NCI-H1105 treated with DMSO at 0.1 percent for 48 hours (cell line): ENCODE data around the gene EPB41L4B.

Experiments
- DNase-seq: peaks from one replicate; lab custom pipeline; 2025; lab: John Stamatoyannopoulos, UW

The EPB41L4B gene

DNA sequence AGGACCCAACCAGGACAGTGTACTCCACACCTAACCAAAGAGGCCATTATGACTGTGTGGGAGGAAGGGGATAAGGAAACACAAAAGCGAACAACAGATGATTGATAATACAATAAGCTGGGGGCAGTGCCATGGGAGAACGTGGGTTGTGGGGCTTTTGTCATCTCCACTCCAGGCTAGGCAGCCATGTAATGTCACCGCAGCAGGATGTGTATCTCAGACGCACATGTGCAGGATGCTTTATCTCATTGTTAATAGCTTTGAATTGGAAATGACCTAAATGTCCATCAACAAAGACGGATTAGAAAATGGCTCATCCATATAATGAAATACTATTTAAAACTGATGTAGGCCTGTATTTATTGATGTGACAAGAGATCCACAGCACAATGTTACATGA lies 51.0 kb downstream of the EPB41L4B start:
- DNase-seq, result no peak

DNA sequence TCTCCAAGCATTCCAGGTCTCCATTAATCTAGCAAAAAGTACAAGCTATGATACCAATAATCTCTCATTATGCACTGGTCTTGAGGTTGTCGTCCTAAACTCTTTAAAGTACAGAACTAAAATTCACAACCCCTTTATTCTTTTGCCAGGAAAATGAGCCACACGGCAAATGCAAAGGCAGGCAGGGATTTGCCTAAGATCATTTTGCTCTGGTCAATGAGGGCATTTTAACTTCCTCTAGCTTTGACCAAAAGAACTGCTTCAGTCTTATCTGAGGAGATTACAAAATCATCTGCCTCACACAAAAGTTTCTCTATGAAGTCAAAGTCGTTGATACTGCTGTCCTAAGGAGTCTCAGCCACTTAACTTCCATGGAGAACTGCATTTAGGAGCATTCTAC lies 51.8 kb downstream of the EPB41L4B start:
- no peak for DNase-seq

DNA sequence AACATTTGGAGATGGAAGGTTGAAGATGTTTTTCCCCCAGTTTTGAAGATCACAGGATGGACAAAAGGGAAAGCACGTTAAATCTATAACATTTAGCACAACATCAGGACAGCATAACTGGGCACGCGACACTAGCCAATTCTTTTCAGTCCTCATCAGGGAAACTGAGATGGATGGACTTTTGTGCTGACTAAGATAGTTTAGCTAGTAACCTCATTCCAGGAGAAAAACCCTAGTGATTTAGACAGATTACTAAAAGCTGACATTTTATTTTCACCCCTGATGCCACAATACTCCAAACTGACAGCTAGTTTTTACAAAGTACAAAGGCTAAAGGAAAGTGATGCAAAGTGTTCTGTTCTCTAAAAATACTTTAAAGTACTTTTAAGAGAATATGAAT lies 53.3 kb downstream of the EPB41L4B start:
- no peak for DNase-seq

DNA sequence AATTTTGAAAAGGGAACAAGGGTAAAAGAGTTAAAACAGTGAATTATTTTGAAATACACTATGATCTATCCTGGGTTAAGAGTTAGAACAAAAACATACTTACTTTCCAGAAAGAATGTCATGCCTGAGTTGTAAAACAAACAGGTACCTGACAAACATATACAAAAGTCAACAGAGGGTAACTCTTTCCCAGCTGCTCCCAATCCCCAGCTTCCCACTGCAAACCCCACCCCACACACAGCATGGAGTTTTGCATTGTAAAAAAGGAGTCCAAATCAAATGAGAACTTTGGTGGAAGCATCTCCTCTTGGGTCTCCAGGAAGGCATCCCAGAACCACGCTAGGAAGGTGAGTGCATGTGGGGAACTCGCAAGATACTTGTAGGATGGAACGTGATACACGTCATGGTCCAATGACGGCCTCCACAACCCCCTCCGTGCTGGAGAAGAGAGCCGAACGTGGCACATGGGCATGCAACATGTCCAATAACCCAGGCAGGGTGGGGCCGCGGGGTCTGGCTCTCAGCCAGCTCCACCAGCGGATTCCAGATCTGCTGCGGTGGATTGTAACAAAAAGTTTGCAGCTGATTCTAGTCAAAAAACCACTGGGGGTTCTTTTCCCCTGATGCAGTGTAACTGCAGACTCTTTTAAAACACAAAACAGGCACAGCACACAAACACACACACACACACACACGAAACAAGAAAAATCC lies 55.8 kb downstream of the EPB41L4B start:
- no peak for DNase-seq

DNA sequence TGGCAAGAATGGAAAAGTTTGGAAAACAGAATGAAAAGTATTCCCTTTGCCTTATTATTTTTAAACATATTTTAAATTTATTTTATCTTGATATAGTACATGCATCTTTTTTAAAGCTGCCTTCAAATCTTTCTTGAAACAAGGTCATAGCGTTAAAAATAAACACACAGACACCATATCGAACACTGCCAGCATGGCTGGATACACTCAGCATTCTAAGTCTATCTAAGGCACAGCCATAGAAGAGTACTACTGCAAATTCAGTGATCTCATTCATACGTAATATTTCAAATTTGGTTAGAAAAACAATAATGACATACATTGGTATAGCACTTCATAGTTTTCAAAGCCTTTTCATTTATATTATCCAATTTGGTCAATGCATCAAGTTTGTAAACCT lies 57.5 kb downstream of the EPB41L4B start:
- DNase-seq, result no peak

DNA sequence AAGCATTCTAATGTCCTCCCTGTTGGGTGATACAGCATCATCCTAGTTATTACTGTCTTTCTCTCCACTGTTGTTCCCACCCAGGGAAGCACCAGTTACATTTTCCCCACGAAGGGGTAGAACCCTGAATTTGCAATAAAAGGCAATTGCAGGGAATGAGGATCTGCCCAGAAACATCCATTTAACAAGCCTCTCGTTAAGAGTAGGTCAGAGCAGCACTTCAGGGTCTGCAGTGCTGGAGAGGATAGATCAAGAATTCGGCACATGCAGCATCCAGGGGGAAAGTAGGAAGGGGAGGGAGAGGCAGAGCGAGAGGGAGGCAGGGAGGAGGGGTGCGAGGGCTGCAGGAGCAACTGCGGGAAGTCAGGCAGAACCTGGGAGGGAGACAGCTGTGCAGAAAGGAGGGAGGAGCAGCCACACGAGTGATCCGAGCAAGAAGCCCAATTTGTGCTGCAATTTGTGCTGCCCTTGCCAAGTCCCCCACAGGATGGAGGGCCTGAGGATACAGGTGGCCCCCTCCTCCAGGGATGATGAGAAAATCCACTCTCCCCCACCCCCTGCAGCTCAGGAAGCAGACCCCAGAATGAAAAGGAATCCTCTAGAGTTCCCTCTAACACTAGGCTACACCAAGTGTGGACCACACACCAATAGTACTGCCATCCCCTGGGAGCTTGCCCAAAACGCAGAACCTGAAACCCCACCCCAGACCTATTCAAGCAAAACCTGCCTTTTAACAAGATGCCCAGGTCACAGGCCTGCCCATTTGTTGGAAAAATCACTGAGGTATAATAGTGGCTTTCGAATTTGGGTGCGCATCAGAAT lies 62.2 kb downstream of the EPB41L4B start:
- peak; percentile 55 for DNase-seq

GRCh38 chr9:109256336-109256735 lies 64.5 kb downstream of the EPB41L4B start:
- no peak for DNase-seq

DNA sequence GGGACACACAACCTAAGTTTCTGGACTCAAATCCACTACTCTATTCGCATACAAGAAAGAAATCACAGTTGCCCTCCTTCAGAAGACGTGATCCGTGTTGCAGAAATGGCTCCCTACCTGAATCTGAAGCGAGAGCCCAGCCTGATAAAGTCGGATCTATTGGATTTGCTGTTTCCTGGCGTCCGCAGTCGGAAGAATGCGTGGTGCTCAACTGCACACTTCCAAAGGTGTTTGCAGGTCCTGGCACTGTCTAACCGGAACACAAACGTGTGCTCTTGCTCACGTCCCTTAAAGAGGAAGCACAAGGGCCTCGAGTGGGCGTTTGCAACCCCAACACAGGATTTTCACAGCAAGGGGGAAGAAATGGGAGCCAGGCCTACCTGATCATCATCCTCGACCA lies 65.5 kb downstream of the EPB41L4B start:
- DNase-seq, result no peak

- no peak for DNase-seq
Observed at GRCh38 chr9:109254317-109254716, 66.5 kb downstream of the EPB41L4B start.

- DNase-seq, result no peak
Observed at GRCh38 chr9:109253637-109254284, 67.1 kb downstream of the EPB41L4B start.

DNA sequence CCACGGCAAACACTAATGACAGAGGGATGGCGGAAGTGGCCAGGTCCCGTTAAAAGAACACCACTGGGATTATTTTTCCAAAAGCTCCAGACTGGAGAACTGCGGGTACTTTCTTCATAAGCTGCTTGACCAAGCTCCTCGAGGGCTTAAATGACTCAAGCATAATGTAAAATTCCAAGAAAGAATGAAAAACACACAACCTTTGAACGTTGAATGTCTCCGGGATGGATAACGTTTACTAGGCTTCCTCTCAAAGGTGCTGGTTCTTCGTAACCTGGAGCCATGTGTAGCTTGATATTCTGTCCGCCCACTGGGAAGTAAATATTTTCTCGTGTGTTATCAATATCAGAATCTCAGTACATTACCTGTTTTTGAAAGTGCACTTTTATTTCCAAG lies 67.6 kb downstream of the EPB41L4B start:
- DNase-seq, result no peak

GRCh38 chr9:109252291-109252690 lies 68.6 kb downstream of the EPB41L4B start:
- no peak for DNase-seq

DNA sequence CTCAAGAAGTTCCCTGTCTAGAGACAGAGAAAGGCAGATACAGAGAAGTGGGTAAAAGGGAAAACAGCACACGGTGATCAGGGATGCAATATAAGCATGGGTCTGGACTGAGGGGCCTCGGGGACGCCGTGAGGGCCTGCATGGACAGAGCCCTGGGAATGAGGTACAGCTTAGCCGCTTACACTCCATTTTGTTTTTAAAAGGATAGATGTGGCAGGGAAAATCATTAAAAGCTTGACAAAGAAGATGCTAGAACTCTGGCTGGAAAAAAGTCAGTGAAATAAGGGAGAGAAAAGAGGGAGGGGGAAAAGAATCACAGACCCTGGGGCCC lies 69.1 kb downstream of the EPB41L4B start:
- DNase-seq, result no peak

GRCh38 chr9:109251080-109251775 lies 69.6 kb downstream of the EPB41L4B start:
- DNase-seq, result peak; percentile 57

- DNase-seq, result no peak
Observed at GRCh38 chr9:109250771-109251079, 70.1 kb downstream of the EPB41L4B start.

DNA sequence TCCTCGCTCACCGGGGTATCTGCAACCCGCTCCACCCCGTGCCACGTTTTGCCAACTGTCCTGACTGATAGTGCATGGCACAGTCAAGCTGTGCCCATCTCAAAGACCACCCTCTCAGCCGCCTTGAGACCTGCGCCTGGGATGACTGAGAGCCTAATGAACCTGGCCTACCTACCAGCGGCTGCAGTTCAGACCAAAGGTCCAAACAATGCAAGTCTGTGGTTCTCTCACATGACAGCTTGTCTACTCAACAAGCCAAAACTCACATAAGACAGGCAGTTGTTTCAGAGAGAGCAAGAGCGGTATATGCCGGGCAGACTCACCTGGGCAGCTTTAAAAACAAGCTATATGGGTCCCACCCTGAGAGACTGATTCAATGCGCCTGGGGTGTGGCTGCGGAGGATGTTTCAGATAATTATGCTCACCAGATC lies 70.5 kb downstream of the EPB41L4B start:
- DNase-seq, result no peak

DNA sequence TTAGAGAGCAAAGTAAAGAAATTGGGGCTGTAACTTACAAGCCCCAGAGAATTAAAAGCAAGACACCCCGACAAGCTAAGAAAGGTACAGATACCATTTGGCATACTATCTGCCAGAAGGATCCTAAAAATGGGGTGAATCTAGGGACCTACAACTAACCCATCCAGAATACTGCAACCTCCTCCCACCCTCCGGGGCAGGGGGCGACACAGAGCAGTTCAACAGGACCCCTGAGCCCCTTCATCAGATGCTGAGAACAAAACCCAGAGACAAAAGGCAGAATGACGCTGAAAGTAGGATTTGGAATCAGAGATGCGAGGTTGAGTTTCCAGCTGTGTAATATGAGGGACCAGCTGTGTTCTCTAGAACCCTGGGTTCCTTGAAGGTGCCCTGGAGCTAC lies 71.2 kb downstream of the EPB41L4B start:
- DNase-seq, result no peak

DNA sequence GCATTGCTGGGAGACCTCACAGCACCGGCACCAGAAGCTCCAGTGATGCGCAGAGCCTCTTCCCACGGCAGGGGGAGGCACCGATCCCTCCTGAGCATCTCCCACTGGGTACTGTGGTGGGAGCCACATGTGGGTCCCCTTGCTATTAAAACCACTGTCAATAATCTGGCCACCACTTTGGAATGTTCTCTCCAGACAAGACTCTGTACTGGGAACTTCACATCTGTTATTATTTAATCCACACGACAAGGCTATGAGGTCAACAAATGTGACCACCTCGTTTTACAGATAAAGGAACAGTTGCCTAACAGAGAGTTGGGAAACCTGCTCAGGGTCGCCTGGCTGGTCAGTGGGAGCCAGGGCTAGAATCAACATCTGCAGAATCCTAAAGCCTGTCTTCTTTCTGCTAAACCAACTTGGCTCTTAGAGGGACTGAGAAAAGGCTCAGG lies 72.7 kb downstream of the EPB41L4B start:
- DNase-seq, result no peak

DNA sequence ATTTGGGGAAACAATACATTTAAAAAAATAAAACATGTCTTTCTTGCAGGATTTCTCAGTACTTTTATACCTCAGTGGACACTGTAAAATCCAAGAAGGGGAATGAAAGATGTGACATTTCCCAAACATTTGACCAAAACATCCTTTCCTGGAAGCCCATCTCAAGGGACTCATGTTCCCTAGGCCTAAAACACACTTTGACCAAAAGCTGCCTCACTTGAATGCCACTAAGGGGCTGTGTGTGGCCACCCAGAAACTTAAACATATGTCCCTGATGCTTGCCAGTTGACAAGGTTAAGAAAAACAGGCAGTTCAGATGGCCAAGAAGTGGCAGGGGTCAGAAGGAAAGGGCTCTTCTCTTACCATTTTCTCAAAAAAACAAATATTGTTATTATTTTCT lies 73.6 kb downstream of the EPB41L4B start:
- no peak for DNase-seq

DNA sequence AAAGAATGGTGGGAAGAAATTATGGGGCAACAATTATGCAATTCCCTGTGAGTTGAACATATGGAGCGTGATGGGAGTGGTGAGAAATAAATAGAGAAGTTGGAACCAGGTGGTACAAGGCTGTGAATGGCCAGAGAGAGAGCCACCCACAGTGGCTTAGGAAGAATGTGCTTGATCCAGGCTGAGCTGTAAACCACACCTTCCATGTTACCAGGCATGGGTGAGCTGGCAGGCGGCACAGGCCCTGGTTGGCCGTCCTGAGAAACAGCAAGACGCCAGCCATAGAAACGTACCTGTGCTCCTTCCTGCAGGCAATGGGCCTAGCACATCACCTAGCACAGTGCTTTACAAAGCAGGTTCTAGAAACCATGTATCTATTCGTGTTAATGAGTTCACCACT lies 74.3 kb downstream of the EPB41L4B start:
- DNase-seq, result no peak

- DNase-seq, result no peak
Observed at GRCh38 chr9:109245310-109245897, 75.5 kb downstream of the EPB41L4B start.
